ENCODE results near the gene ZNF773. TPM values are rescaled to one million over a fixed set of nuclear protein-coding genes. Genes with fewer than 3 reads are reported as not detected.
A peak's percentile ranks its signal among the peaks of the same experiment; 100 is the strongest.
"Not testable (repeated sequence)": the region's sequence is repeated elsewhere in the genome, so short reads cannot be mapped to it uniquely, and the experiment has no call there.

The ZNF773 gene
- total RNA-seq (1 to 10 TPM; 2.6 to 4.0 (median 3.2) TPM), polyA plus RNA-seq (1 to 10 TPM in 1 of 2 donors, under 1 TPM in 1; 0.99 to 3.6 TPM)

GRCh38 chr19:57499680-57500395 is at the start of gene ZNF773:
Gene ZNF773 (plus strand): TSS chr19:57499938. CDS start chr19:57500081, 143 bp downstream.
- 0 to 1% methylated on average over 59 to 60 of the region's 69 CpGs for WGBS, 2 donors
- H3K27me3 ChIP-seq; H3K36me3 ChIP-seq; FAIRE-seq; intact Hi-C loops (cut with DNase I); H3K9me3 ChIP-seq; H3K4me1 ChIP-seq: not testable (repeated sequence)
- ATAC-seq (peak; percentile 100), DNase-seq (peak; percentile 89 to 95 (median 93))
- peak within 1 kb of the TSS; percentile 49 to 74 (median 66) for H3K4me3 ChIP-seq
- peak within 1 kb of the TSS in 3 of 4 donors; percentile 40 to 65 (median 54) for H3K27ac ChIP-seq

GRCh38 chr19:57452307-57452706 is 47.4 kb upstream of the ZNF773 start:
- Histone ChIP-seq H3K4me1 (no peaks in the 10 kb centered on the region), H3K9me3 (no peaks in the 10 kb centered on the region), H3K27ac (no peak overlapping the region), H3K4me3 (no peak overlapping the region), H3K27me3 (no peaks in the 10 kb centered on the region), H3K36me3 (no peaks in the 10 kb centered on the region)
- no peak for TF ChIP-seq CTCF (IDR thresholded peaks at IDR 0.05)
- no peak for ATAC-seq
- intact Hi-C loops (cut with DNase I) = no loop called here
- DNase-seq = no peak
- WGBS, 2 donors = 84 to 93% methylated on average over 3 of the region's 3 CpGs
- no peak for FAIRE-seq

GRCh38 chr19:57465680-57466381 is 33.9 kb upstream of the ZNF773 start:
- no peak for DNase-seq
- intact Hi-C loops (cut with DNase I) = no loop called here
- WGBS, 2 donors = 73 to 83% methylated on average over 5 of the region's 5 CpGs

DNA sequence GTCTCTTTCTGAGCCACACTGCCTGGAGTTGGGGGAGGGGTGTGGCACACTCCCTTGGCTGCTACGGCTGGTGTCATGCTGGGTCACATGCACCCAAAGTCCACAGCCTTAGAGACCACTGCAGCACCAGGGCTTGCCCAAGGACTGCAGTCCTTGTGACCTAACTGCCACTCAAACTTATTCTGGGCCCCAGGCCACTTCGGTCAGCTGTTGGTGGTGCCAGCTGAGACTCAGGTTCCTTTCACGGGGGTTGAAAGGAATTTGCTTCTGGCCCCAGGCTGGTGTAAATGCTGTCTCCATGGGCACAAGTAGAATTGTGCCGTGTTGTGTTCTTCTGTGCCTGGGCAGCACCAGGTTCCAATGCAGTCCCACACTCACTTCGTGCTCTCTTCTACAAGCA is 33.2 kb upstream of the ZNF773 start:
- Histone ChIP-seq H3K9me3 (peaks cover 0 to 9% (median 3%) of the 10 kb centered on the region in 4 donors), H3K4me1 (no peaks in the 10 kb centered on the region), H3K4me3 (no peak overlapping the region), H3K27ac (no peak overlapping the region), H3K36me3 (no peaks in the 10 kb centered on the region), H3K27me3 (no peaks in the 10 kb centered on the region)
- TF ChIP-seq CTCF (IDR thresholded peaks at IDR 0.05) = no peak
- no peak for FAIRE-seq
- 97 to 98% methylated on average over 5 of the region's 5 CpGs for WGBS, 2 donors
- ATAC-seq = no peak
- intact Hi-C loops (cut with DNase I) = no loop called here
- DNase-seq = no peak

More at GRCh38 chr19:57465680-57466381, 33.9 kb upstream of the ZNF773 start:
- Histone ChIP-seq H3K9me3 (peaks cover 0 to 9% (median 0%) of the 10 kb centered on the region in 4 donors), H3K27ac (no peak overlapping the region), H3K4me1 (no peaks in the 10 kb centered on the region), H3K36me3 (no peaks in the 10 kb centered on the region), H3K4me3 (no peak overlapping the region), H3K27me3 (no peaks in the 10 kb centered on the region)
- no peak for FAIRE-seq
- TF ChIP-seq CTCF (IDR thresholded peaks at IDR 0.05) = no peak
- no peak for ATAC-seq

GRCh38 chr19:57473646-57474045 is 26.1 kb upstream of the ZNF773 start:
- no peak overlapping the region for H3K27ac ChIP-seq
- no peak for DNase-seq
- TF ChIP-seq CTCF (IDR thresholded peaks at IDR 0.05) = no peak
- peaks cover 0 to 19% (median 12%) of the 10 kb centered on the region in 4 donors for H3K9me3 ChIP-seq
- H3K4me3 ChIP-seq = no peak overlapping the region
- H3K36me3 ChIP-seq = peaks cover 0 to 28% (median 10%) of the 10 kb centered on the region in 3 donors
- no peak for ATAC-seq
- peaks cover 0 to 4% (median 0%) of the 10 kb centered on the region in 3 donors for H3K4me1 ChIP-seq
- no peaks in the 10 kb centered on the region for H3K27me3 ChIP-seq
- intact Hi-C loops (cut with DNase I) = no loop called here
- 97% methylated on average over 4 of the region's 4 CpGs for WGBS, 2 donors
- FAIRE-seq = no peak

All from pancreas (tissue), 10 donors.